CMK (cell line): ENCODE results near the gene TIMM17A.
"Not testable (repeated sequence)": the region's sequence is repeated elsewhere in the genome, so short reads cannot be mapped to it uniquely, and the experiment has no call there.

Experiments
- DNase-seq: peaks from one replicate; pipeline ENCODE4 v3.0.0-alpha.2; 2010; ENCODE audit warnings: low read depth

TIMM17A gene

DNA sequence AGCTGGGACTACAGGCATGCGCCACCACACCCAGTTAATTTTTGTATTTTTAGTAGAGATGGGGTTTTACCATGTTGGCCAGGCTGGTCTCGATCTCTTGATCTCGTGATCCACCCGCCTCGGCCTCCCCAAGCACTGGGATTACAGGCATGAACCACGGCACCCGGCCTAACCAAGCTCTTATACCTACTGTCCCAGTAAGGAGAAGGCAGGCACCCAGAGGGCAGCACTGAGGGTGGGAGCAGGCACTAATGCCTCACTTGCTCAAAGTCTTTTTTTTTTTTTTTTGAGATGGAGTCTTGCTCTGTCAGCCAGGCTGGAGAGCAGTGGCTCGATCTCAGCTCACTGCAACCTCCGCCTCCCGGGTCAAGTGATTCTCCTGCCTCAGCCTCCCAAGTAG is 15.0 kb upstream of the TIMM17A start:
- DNase-seq = not testable (repeated sequence)

DNA sequence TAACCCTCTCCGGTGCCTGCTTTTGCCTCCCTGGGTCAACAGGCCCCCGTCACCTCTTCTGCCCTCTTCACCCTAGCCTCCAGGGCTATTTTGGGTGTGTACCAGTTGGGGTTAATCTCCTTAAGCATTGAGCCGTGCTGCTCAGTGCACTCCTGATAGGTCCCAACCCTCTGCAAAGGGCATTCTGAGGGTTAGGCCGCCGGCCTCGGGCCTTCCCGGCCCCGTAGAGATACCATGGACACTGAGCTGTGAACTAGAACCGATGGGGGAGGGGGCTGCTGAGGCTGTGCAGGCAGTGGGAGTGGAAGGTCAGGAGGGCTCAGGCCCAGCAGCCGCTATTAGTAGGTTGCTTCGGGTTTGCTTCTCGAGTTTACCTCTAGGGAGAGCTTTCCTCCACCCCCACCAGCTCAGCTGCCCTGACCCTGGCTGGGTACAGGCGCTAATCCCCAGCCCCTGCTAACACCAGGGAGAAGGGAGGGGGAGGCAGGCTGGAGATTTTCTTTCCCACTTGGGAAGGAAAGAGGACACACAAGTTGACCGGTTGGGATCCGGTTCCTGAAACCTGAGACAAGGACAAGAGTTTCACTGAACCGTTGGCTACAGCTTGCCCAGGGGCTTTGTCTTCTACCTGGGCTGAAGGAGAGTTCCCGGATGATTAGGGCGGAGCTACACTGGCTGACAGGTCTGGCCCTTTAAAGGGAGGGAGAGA is 13.7 kb upstream of the TIMM17A start:
- no peak for DNase-seq

DNA sequence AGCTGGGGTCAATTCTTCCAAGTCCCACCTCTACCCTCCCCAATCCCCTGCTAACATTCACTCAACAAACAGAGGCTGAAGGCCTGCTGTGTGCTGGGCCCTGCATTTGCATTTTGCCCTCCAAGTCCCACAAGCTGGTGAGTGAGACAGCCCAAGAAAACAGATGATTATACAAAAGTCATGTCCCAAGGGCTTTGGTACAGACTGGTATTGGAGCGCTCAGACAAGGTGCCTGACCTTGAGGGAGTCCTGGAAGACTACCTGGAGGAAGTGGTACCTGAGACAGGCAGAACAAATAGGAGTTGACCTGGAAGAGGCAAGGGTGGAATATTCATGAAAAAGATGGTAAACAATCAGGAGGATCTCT is 13.2 kb upstream of the TIMM17A start:
- DNase-seq = no peak

DNA sequence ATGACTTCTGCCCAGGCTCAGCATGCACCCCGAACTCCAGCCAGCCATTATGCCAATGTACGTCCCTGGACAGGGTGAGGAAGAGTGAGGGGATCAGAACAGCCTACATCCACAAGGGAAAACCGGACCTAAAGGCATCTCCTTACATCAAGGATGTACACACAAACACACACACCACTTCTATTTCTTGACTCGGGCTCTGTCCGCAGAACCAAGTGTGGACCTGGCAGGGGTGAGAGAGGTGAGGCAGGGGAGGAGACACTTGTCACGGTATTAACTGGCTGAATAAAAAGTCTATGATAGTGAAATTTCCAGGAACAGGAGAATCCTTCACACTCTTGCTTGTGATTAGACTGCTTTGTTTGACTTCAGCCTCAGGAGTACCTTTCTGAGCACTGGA is 11.3 kb upstream of the TIMM17A start:
- no peak for DNase-seq

DNA sequence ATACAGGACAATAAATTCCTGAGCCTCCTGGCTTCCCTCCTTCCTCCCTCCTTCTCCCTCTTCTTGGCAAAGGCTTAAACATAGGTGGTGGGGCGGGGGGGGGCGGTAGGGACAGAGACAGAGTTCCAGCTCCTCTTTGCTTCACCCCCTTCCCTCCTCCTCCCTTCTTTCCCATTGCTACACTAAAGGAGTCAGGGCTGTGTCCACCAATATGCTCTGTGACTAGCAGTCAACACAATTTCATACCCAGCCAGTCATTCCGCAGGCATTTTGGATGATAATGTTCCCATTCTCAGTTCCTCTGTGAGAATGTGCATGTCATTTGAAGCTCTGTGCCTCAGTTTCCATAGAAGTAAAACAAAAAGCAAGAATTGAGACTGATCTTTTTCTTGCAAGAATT is 10.7 kb upstream of the TIMM17A start:
- no peak for DNase-seq

DNA sequence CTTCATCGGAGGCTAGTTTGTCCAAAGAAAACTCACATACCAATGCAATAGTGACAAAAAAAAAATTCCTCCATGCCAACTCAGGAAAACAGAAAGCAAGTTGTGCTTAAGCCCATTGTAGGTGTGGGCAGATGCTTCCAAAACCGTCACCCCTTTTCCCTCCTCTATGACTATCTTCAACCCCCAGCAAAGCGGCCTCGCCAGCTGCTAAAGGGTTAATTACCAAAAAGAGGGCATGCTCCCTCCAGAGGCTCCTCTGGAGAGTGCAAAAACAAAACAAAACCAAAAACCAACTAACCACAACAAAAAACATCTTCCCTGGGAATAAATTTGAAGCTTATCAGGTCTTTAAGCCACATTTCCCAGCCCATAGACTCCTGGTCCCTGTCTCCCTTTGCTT is 10.1 kb upstream of the TIMM17A start:
- DNase-seq = no peak

DNA sequence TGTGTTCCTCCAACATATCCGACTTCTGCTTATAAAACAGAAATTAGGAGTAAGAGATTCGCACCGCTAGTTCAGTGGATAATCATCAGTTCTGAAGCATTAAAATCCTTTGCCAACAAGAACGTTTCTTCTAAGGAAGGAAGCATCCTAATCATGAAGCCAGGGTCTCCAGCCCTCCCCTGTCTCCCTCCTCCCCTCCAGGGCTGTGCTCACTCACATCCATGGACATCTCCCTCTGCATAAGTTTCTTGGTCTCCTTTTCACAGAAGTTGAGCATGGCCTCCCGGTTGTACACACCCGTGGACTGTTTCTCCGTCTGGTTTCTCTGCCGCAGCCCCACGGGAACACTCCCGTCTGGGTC is 9.5 kb upstream of the TIMM17A start:
- DNase-seq = no peak

DNA sequence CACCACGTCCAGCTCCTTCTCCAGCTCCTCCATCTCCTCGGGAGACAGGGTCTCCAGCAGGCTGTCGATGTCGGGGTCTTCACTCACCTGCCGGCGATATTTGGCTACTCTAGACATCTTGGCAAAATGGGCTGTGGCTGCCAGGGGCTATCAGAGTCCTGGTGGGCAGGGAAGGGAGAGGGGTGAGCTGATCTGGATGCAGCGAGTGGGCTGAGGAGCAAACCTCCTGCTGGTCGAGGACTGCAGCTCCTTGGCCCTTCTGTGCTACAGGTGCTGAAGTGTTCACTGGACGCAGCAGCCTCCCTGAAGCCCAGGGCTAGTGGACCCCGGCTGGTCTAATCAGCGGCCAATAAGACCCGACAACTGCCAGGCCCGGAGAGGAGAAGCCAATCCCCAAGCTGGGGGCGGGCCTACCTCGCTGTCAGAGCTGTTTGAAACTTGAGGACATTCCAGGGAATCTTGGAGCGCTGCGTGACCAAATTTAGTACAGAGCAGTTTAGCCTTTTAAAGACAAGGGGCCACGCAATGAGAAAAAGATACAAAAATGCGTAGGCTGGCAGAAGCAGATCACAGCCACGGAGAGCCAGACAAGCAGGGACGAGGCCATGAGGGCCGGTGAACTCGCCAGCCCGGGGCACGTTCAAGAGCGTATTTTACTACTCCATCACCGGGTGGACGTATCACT is 8.9 kb upstream of the TIMM17A start, which contains the start of gene LMOD1:
Gene LMOD1 (minus strand): TSS at position 325 of the 685 bp plus-strand sequence. CDS start 208 bp downstream, at position 117.
- no peak for DNase-seq

DNA sequence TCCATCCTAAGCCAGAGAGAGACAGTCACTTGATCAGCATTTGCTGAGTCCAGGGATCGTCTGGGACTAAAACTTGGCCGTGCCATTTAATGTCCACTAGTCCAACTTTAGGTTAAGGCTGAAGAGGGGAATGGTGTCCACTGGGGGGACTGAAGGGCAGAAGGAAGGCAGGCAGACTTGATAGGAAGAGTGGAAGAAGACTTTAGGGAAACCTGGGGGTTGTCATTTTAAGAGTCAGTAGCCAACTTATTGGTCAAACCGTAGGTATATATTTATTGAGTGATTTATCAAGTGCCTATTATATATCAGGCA is 7.7 kb upstream of the TIMM17A start:
- no peak for DNase-seq

DNA sequence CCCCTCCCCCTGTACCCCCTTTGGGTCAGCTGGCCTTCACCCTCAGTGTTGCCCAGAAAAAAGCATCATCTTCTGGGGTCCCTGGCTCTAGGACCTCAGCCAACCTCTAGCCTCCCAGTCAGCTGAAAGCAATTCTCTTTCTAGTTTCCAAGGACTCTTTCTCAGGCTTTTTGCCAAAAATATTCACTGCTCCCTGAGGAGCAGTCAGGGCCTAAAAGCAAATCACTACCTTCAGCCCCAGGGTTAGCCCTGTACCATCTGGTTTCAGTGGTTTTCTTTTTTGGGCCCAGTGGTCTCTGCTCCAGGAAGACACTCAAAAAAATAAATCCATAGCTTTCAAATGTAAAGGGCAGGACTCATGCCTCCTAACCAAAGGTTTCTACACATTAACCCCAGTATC is 5.8 kb upstream of the TIMM17A start:
- DNase-seq = no peak

DNA sequence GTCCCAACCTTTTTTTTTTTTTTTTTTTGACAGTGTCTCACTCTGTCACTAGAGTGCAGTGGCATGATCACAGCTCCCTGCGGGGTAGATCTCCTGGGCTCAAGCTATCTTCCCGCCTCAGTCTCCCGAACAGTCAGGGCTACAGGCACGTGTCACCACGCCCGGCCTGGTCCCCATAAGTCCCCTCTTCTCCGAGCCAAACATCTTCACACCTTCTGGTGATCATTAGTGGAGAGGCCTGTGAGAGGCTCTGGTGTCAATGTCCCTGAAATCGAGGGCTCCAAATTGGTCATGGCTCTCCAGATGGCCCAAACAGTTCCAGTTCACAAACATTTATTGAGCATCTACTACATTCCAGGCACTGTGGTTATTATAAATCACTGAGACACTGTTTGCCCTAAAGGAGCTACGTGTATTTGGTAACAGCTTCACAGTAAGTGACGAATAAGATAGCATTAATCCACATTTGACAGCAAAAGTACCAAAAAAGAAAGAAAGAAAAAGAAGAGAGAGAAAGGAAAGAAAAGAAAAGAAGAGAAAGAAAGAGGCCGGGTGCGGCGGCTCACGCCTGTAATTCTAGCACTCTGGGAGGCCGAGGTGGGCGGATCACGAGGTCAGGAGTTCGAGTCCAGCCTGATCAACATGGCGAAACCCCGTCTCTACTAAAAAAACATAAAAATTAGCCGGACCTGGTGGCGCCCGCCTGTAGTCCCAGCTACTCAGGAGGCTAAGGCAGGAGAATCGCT is 867 bp upstream of the TIMM17A start:
- DNase-seq = no peak

DNA sequence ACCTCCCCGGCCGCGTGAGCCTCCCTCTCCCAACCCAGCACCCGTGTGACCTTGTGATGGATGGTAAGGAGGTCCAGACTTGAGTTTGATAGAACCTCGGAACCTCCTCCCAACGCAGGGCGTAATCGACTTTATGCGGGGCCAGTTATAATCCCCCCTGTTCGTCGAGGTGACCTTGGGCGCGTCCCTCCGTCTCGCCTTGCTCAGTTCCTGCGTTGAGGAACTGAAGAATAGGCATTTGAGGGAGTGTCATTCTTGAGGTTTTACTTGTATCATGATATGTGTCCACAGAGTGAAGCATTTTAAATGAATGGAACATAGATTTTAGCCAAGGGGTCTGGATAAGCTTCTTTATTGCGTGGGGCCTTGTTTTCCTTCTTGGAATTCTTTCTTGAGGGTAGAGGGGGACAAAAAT is 433 bp downstream of the TIMM17A start:
- DNase-seq = no peak

DNA sequence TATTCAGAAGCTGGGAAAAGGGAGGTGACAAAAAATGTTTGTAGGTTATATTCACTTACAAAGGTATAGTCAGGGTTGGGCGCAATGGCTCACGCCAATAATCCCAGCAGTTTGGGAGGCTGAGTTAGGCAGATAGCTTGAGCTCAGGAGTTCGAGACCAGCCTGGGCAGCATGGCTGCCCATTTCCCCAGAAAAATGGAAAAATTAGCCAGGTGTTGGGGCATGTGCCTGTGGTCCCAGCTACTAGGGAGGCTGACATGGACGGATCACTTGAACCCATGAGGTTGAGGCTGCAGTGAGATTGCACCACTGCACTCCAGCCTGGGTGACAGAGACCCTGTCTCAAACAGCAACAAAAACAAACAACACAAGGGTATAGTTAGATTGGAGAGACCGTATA is 3.0 kb downstream of the TIMM17A start:
- DNase-seq = no peak

DNA sequence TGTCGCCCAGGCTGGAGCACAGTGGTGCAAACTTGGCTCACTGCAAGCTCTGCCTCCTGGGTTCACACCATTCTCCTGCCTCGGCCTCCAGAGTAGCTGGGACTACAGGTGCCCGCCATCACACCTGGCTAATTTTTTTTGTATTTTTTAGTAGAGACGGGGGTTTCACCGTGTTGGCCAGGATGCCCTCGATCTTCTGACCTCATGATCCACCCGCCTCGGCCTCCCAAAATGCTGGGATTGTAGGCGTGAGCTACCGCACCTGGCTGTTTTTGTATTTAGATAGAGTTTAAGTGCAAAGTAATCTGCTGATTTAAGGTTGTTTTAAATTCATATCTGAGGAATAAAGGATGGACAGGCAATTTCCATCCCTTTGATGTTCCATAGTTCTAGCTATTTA is 7.1 kb downstream of the TIMM17A start:
- DNase-seq = not testable (repeated sequence)

DNA sequence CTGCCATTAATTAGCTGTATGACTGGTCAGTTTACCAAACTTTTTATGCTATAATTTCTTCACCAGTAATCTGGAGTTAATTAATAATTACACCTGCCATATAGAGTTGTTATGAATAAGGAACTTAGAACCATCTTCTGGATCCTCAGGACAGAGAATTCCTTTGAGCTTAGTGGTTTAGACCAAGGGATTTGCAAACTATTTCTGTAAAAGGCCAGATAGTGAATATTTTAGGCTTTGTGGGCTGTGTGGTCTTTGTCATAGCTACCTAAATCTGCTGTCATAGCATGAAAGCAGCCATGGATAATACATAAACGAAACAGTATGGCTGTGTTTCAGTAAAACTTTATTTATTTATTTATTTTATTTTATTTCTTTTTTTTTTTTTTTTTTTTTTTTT is 9.0 kb downstream of the TIMM17A start:
- DNase-seq = no peak

DNA sequence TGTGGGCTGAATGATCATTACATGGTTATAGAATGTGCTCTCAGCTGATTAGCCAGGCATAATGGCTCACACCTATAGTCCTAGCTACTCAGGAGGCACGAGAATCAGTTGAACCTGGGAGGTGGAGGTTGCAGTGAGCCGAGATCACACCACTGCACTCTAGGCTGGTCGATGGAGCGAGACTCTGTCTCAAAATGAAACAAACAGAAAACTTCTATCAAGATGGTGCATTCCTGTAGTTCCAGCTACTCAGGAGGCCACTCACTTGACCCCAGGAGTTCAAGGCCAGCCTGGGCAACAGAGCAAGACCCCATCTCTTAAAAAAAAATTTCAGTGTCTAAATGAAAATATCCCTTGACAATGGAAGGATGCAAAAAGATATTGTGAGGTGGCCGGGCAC is 10.9 kb downstream of the TIMM17A start:
- DNase-seq = no peak

DNA sequence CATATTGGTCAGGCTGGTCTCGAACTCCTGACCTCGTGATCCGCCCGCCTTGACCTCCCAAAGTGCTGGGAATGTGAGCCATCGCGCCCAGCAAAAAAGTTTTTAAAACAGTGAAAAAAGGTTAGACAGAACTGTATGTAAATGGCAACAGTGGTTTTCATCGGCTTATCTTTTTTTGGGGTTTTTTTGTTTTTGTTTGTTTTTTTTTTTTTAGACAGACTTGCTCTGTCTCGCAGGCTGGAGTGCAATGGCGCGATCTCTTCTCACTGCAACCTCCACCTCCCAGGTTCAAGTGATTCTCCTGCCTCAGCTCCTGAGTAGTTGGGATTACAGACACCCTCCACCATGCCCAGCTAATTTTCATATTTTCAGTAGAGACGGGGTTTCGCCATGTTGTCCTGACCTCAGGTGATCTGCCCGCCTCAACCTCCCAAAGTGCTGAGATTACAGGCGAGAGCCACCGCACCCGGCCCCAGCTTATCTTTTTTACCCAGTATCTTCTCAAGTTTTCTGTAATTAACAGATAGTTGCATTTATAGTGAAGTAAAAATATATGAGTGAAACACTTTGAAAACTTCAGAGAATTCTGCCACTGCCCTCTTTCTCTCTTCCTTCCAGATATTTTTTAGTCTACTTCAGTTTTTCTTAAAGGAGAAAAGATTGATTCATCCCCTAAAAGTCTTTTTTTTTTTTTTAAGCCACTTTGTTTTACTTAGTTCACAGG is 13.1 kb downstream of the TIMM17A start:
- DNase-seq = no peak

DNA sequence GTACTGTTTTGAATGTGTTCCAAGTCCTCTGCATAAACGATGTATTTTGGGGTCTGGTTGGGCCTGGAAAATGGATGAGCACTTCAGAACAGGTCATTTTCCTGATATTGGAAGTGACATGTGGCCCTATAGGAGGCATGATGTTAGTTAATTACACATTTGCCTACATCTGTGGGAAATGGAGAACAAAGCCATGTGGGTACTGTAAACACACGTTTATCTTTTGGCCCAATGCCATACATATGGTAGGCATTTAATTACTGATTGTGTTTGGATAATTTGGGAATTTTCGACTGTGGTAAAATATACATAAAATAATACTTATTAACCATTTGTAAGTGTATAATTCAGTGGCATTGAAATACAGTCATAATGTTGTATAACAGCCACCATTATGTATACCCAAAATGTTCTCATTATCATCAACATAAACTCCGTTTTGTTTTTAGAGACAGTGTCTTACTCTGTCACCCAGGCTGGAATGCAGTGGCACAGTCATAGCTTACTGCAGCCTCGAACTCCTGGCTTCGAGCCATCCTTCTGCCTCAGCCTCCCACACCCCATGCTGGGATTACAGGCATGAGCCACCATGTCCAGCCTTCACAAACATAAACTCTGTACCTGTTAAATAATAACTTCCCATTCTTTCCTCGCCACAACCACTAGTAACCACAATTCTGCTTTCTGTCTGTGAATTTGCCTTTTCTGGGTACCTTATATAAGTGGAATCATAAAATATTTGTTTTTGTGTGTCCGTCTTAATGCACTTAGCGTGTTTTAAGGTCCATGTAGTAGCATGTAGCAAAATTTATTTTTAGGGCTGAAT is 15.2 kb downstream of the TIMM17A start:
- no peak for DNase-seq

DNA sequence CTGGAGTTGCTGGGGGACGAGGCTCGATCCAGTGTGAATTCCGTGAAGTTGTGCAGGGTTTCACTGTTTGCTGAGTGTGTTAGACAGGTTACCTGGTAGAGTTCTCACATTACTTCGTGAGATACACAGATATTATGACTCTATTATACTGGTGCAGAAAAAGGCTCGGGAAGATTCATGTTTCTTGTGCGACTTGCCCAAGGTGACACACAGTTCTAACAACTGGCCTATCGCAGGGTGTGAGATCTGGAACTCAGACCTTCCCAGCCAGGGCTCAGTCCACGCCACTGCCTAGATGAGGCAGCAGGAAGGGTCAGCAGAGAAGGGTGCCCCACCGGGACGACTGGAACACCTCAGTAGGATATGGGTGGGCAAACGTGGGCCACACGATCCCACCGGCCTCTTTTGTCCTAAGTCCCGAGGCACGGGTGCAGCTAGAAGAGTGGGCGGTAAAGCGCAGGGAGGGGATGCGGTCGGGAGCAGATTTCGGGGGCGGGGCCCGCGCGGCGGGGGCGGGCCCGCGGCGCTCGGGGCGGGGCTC is 26.8 kb downstream of the TIMM17A start:
- DNase-seq = no peak

DNA sequence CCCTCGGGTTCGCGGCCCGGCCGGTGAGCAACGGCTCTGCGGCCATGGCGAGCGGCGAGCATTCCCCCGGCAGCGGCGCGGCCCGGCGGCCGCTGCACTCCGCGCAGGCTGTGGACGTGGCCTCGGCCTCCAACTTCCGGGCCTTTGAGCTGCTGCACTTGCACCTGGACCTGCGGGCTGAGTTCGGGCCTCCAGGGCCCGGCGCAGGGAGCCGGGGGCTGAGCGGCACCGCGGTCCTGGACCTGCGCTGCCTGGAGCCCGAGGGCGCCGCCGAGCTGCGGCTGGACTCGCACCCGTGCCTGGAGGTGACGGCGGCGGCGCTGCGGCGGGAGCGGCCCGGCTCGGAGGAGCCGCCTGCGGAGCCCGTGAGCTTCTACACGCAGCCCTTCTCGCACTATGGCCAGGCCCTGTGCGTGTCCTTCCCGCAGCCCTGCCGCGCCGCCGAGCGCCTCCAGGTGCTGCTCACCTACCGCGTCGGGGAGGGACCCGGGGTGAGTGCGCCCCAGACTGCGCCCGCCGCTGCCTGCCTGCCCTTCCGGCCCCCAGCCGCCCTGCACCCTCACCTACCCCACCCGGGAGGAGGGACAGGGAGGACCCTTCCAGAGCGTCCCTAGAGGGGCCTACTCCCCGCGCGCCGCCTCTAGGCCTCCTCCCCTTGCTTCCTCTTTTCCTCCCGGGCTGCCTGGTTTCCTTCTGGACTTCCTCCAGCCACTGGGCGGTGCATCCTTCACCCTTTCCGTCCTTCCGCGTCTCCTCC is 27.5 kb downstream of the TIMM17A start, which contains the start of gene RNPEP:
Gene RNPEP (plus strand): TSS at position 26 of the 757 bp plus-strand sequence. CDS start 19 bp downstream, at position 45.
- DNase-seq = peak; percentile 73

DNA sequence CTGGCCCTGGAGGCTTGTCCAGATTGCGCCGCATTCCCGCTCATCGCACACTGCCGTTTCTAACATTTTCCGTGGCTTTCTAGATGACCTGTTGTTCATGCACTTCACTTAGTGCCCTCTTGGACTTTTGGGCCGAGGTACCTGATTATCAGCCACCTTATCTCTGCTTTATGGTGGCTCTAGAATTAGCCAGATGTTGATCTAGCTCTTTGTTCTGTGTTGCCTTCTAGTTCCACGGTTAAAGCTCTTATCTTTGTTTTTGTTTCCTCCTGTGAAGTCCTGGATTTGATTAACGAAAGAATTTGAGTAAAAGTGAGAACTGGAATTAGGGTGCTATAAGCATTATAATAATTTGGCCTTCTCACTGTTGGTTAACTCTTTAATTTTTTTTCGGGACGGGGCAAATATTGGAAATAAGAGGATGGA is 28.1 kb downstream of the TIMM17A start:
- no peak for DNase-seq
